ENCODE data around the gene SPATA7. TPM values are rescaled to one million over a fixed set of nuclear protein-coding genes. Genes with fewer than 3 reads are reported as not detected.

Gene SPATA7
- total and polyA plus RNA-seq, 4 donors, result 2.9 to 5.0 (median 4.4) TPM

- no peaks in the 10 kb centered on the region for H3K27me3 ChIP-seq (ENCODE audit: control insufficient read depth in 4 of 4, insufficient read depth in 4 of 4, low read length in 3 of 4)
- no peak overlapping the region for H3K9ac ChIP-seq (ENCODE audit: low read depth in 1 of 2, low read length in 2 of 2)
- no peaks in the 10 kb centered on the region for H3K4me1 ChIP-seq (ENCODE audit: control insufficient read depth in 4 of 4, insufficient read depth in 4 of 4, low read length in 3 of 4)
- no peak overlapping the region for H3K27ac ChIP-seq (ENCODE audit: low read depth in 1 of 2, low read length in 2 of 2)
- peaks cover 5 to 41% (median 17%) of the 10 kb centered on the region in 4 donors for H3K36me3 ChIP-seq (ENCODE audit: control insufficient read depth in 4 of 4, insufficient read depth in 3 of 4, low read depth in 1 of 4, low read length in 3 of 4)
- WGBS, result 98% methylated on average over 2 of the region's 2 CpGs
- no peak overlapping the region for H3K4me3 ChIP-seq (ENCODE audit: low read depth in 1 of 3, low read length in 3 of 3)
- TF ChIP-seq YY1 (IDR thresholded peaks at IDR 0.05), result no peak
- no peak for TF ChIP-seq FOXA2 (IDR thresholded peaks at IDR 0.05)
- TF ChIP-seq HNF4G (IDR thresholded peaks at IDR 0.05), result no peak
- no peak for DNase-seq (ENCODE audit: low spot score)
- peaks cover 0 to 3% (median 0%) of the 10 kb centered on the region in 4 donors for H3K9me3 ChIP-seq (ENCODE audit: control insufficient read depth in 4 of 4, low read length in 3 of 4)
These were observed 91.4 kb downstream of the SPATA7 start for GRCh38 chr14:88476825-88477224.

- 96% methylated on average over 6 of the region's 6 CpGs for WGBS
- no peak overlapping the region for H3K9ac ChIP-seq (ENCODE audit: low read depth in 1 of 2, low read length in 2 of 2)
- H3K36me3 ChIP-seq (ENCODE audit: control insufficient read depth in 4 of 4, insufficient read depth in 3 of 4, low read depth in 1 of 4, low read length in 3 of 4), result peaks cover 5 to 38% (median 16%) of the 10 kb centered on the region in 4 donors
- TF ChIP-seq REST (IDR thresholded peaks at IDR 0.05), result no peak
- no peak for TF ChIP-seq ATF3 (IDR thresholded peaks at IDR 0.05)
- no peak for TF ChIP-seq RAD21 (IDR thresholded peaks at IDR 0.05)
- TF ChIP-seq ZBTB33 (IDR thresholded peaks at IDR 0.05), result no peak
- TF ChIP-seq YY1 (IDR thresholded peaks at IDR 0.05), result no peak
- TF ChIP-seq NR2F2 (IDR thresholded peaks at IDR 0.05), result no peak
- no peak for TF ChIP-seq EGR1 (IDR thresholded peaks at IDR 0.05; ENCODE audit: low read depth in 2 of 2)
- no peak for TF ChIP-seq JUND (IDR thresholded peaks at IDR 0.05)
- TF ChIP-seq FOXA1 (IDR thresholded peaks at IDR 0.05), result no peak
- TF ChIP-seq HNF4G (IDR thresholded peaks at IDR 0.05), result no peak
- TF ChIP-seq HNF4A (conservative IDR thresholded peaks at IDR 0.05), result no peak
- TF ChIP-seq MAX (IDR thresholded peaks at IDR 0.05), result no peak
- TF ChIP-seq SP1 (IDR thresholded peaks at IDR 0.05), result no peak
- no peak for TF ChIP-seq TAF1 (conservative IDR thresholded peaks at IDR 0.05)
- TF ChIP-seq RXRA (IDR thresholded peaks at IDR 0.05), result no peak
- TF ChIP-seq GABPA (IDR thresholded peaks at IDR 0.05 in 1 of 2, conservative IDR thresholded peaks at IDR 0.05 in 1 of 2), result no peak
- no peak for TF ChIP-seq FOXA2 (IDR thresholded peaks at IDR 0.05)
- H3K4me1 ChIP-seq (ENCODE audit: control insufficient read depth in 4 of 4, insufficient read depth in 4 of 4, low read length in 3 of 4), result no peaks in the 10 kb centered on the region
- H3K27ac ChIP-seq (ENCODE audit: low read depth in 1 of 2, low read length in 2 of 2), result no peak overlapping the region
- peaks cover 0 to 3% (median 0%) of the 10 kb centered on the region in 4 donors for H3K9me3 ChIP-seq (ENCODE audit: control insufficient read depth in 4 of 4, low read length in 3 of 4)
- H3K27me3 ChIP-seq (ENCODE audit: control insufficient read depth in 4 of 4, insufficient read depth in 4 of 4, low read length in 3 of 4), result no peaks in the 10 kb centered on the region
- no peak for DNase-seq (ENCODE audit: low spot score)
- no peak overlapping the region for H3K4me3 ChIP-seq (ENCODE audit: low read depth in 1 of 3, low read length in 3 of 3)
These were observed 92.2 kb downstream of the SPATA7 start for GRCh38 chr14:88477513-88478250.
